Nephron progenitor cell (in vitro differentiated cells): ENCODE data around the gene GPR137B.

Experiments used
- DNase-seq: peaks from one replicate; pipeline ENCODE4 v3.0.0; 2021
- H3K27ac Mint-ChIP-seq: 2 replicates; pipeline ENCODE4 v1.8.0; 2021; ENCODE audit warnings: mild to moderate bottlenecking, moderate library complexity, mixed read lengths
- H3K27me3 Mint-ChIP-seq: 2 replicates; pipeline ENCODE4 v1.8.0; 2021; ENCODE audit warnings: mild to moderate bottlenecking, low read depth, mixed read lengths; ENCODE audit not compliant: poor library complexity
- H3K36me3 Mint-ChIP-seq: 2 replicates; pipeline ENCODE4 v1.8.0; 2021; ENCODE audit warnings: low read depth, mixed read lengths
- H3K4me1 Mint-ChIP-seq: 2 replicates; pipeline ENCODE4 v1.8.0; 2021; ENCODE audit warnings: mixed read lengths
- H3K4me3 Mint-ChIP-seq: 2 replicates; pipeline ENCODE4 v1.8.0; 2021; ENCODE audit warnings: mild to moderate bottlenecking, moderate library complexity, mixed read lengths
- H3K9me3 Mint-ChIP-seq: 2 replicates; pipeline ENCODE4 v1.8.0; 2021; ENCODE audit warnings: mild to moderate bottlenecking, moderate library complexity, mixed read lengths
- TF ChIP-seq, protein P1 (sequence below): fragments of 200-600 bp; sonication (generic); IDR thresholded peaks from 2 replicates; pipeline ENCODE4 v1.5.0; 2021; ENCODE audit warnings: antibody characterized with exemption

The GPR137B gene

DNA sequence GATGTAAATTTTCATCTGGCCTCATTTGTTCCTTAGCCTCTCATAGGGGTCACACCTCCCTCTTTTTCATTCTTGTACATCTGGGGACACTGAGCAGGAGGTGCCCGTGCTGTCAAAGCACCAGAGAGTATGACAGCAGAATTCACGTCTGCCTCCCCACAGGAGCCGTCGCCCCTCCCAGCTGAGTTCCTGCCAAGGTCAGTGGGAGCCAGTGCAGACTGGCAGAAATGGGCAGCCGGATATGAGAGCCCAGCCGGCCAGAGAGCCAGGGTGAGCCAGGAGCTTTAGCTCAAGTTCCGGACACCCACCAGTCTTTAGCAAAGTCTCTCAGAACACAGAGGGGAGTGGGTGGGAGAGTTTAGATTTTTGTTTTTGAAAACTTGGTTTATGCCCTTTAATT is 21.9 kb downstream of the GPR137B start:
- TF ChIP-seq, protein P1, sequence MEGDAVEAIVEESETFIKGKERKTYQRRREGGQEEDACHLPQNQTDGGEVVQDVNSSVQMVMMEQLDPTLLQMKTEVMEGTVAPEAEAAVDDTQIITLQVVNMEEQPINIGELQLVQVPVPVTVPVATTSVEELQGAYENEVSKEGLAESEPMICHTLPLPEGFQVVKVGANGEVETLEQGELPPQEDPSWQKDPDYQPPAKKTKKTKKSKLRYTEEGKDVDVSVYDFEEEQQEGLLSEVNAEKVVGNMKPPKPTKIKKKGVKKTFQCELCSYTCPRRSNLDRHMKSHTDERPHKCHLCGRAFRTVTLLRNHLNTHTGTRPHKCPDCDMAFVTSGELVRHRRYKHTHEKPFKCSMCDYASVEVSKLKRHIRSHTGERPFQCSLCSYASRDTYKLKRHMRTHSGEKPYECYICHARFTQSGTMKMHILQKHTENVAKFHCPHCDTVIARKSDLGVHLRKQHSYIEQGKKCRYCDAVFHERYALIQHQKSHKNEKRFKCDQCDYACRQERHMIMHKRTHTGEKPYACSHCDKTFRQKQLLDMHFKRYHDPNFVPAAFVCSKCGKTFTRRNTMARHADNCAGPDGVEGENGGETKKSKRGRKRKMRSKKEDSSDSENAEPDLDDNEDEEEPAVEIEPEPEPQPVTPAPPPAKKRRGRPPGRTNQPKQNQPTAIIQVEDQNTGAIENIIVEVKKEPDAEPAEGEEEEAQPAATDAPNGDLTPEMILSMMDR, result no peak
- H3K4me3 Mint-ChIP-seq, result no peak overlapping the region
- H3K27me3 Mint-ChIP-seq, result peaks cover 17% of the 10 kb centered on the region
- H3K27ac Mint-ChIP-seq, result no peak overlapping the region
- peaks cover 84% of the 10 kb centered on the region for H3K36me3 Mint-ChIP-seq
- H3K9me3 Mint-ChIP-seq, result peaks cover 58% of the 10 kb centered on the region
- DNase-seq, result no peak
- H3K4me1 Mint-ChIP-seq, result peaks cover 34% of the 10 kb centered on the region

GRCh38 chr1:236165238-236165981 is 23.1 kb downstream of the GPR137B start:
- Mint-ChIP-seq H3K36me3 (peaks cover 85% of the 10 kb centered on the region), H3K4me3 (no peak overlapping the region), H3K27me3 (peaks cover 16% of the 10 kb centered on the region), H3K9me3 (peaks cover 54% of the 10 kb centered on the region), H3K27ac (no peak overlapping the region), H3K4me1 (peaks cover 23% of the 10 kb centered on the region)
- no peak for DNase-seq
- TF ChIP-seq, protein P1, result no peak

DNA sequence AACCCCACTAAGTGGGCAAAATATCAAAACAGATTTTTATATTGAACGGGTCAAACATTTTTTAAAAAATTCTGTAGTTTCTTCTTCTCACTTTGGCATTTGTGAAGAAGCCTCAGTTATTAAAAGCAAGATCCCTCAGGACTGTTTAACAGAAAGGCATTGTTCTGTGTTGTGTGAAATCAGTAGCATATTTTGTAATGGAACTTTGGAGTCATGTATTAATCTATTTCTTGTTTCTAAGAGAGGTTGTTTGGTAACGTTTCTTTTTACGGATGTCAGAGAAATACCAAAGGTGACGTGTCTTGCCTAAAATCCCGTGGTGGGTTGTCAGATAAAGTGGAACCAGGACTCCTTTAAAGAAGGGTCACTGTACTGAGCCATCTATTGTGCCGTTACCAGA is 23.7 kb downstream of the GPR137B start:
- Mint-ChIP-seq H3K27ac (no peak overlapping the region), H3K27me3 (peaks cover 14% of the 10 kb centered on the region), H3K4me1 (peaks cover 17% of the 10 kb centered on the region), H3K36me3 (peaks cover 81% of the 10 kb centered on the region), H3K9me3 (peaks cover 50% of the 10 kb centered on the region), H3K4me3 (no peak overlapping the region)
- DNase-seq, result no peak
- TF ChIP-seq, protein P1, result no peak

DNA sequence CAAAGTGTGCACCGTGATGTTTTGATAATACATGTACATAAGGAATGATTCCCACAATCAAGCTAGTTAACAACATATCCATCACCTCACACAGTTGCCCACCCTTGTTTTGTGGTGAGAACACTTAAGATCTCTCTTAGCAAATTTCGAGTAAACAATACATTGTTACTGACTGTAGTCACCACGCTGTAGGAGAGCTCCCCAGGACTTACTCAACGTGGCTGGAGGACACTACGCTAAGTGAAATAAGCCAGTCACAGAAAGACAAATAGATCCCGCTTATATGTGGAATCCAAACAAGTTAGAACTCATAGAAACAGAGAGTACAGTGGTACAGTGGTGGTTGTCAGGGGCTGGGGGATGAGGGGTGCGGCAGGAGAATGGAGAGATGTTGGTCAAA is 24.8 kb downstream of the GPR137B start:
- TF ChIP-seq, protein P1, result no peak
- DNase-seq, result no peak
- Mint-ChIP-seq H3K36me3 (peaks cover 76% of the 10 kb centered on the region), H3K27me3 (peaks cover 10% of the 10 kb centered on the region), H3K4me1 (peaks cover 13% of the 10 kb centered on the region), H3K4me3 (no peak overlapping the region), H3K27ac (peak overlapping the region; percentile 55), H3K9me3 (peaks cover 39% of the 10 kb centered on the region)

- H3K4me3 Mint-ChIP-seq, result no peak overlapping the region
- H3K27ac Mint-ChIP-seq, result no peak overlapping the region
- H3K27me3 Mint-ChIP-seq, result peaks cover 10% of the 10 kb centered on the region
- TF ChIP-seq, protein P1, result no peak
- H3K9me3 Mint-ChIP-seq, result peaks cover 34% of the 10 kb centered on the region
- H3K36me3 Mint-ChIP-seq, result peaks cover 72% of the 10 kb centered on the region
- peaks cover 13% of the 10 kb centered on the region for H3K4me1 Mint-ChIP-seq
- no peak for DNase-seq
Observed at GRCh38 chr1:236167578-236167977, 25.2 kb downstream of the GPR137B start.
